DOHH2 (cell line): ENCODE results near the gene OR1N1.

Experiments used
- H3F3A ChIP-seq: fragments of 200-600 bp; sonication (generic), shearing (Covaris generic); 2 replicates; pipeline ENCODE4 v1.6.0; 2016; ENCODE audit warnings: antibody characterized with exemption, mild to moderate bottlenecking; ENCODE audit not compliant: control insufficient read depth, insufficient read depth
- H3K27ac ChIP-seq: fragments of 200-600 bp; sonication (generic); 2 replicates; pipeline ENCODE4 v1.5.1; 2014; ENCODE audit warnings: low read depth, mild to moderate bottlenecking, low read length, moderate library complexity
- H3K27me3 ChIP-seq: fragments of 200-600 bp; sonication (generic); 2 replicates; pipeline ENCODE4 v1.6.1; 2014; ENCODE audit warnings: mild to moderate bottlenecking, low read length, mixed read lengths; ENCODE audit not compliant: control insufficient read depth
- H3K36me3 ChIP-seq: fragments of 200-600 bp; sonication (generic); 2 replicates; pipeline ENCODE4 v1.6.1; 2014; ENCODE audit warnings: mild to moderate bottlenecking, low read length, moderate library complexity, mixed read lengths; ENCODE audit not compliant: control insufficient read depth
- H3K4me1 ChIP-seq: fragments of 200-600 bp; sonication (generic); 2 replicates; pipeline ENCODE4 v1.6.1; 2014; ENCODE audit warnings: mild to moderate bottlenecking, low read length, mixed read lengths; ENCODE audit not compliant: control insufficient read depth
- H3K4me2 ChIP-seq: fragments of 200-600 bp; sonication (generic); 2 replicates; pipeline ENCODE4 v1.6.0; 2014; ENCODE audit warnings: mild to moderate bottlenecking, low read length, moderate library complexity
- H3K4me3 ChIP-seq: fragments of 200-600 bp; sonication (generic); 2 replicates; pipeline ENCODE4 v1.5.1; 2014; ENCODE audit warnings: mild to moderate bottlenecking, low read length, mixed read lengths
- H3K79me2 ChIP-seq: fragments of 200-600 bp; sonication (generic); 2 replicates; pipeline ENCODE4 v1.6.1; 2014; ENCODE audit warnings: mild to moderate bottlenecking, low read length, mixed read lengths; ENCODE audit not compliant: control insufficient read depth
- H3K9me2 ChIP-seq: fragments of 200-600 bp; sonication (generic); replicated peaks from 2 replicates; pipeline ENCODE4 v1.6.1; 2014; ENCODE audit warnings: mild to moderate bottlenecking, low read length, mixed read lengths; ENCODE audit not compliant: control insufficient read depth
- H3K9me3 ChIP-seq: fragments of 200-600 bp; sonication (generic); 2 replicates; pipeline ENCODE4 v1.6.1; 2014; ENCODE audit warnings: antibody characterized with exemption, low read length, mixed read lengths; ENCODE audit not compliant: control insufficient read depth, insufficient read depth
- H4K20me1 ChIP-seq: fragments of 200-600 bp; sonication (generic); 2 replicates; pipeline ENCODE4 v1.6.0; 2014; ENCODE audit warnings: low read depth, mild to moderate bottlenecking, antibody characterized with exemption, low read length, moderate library complexity; ENCODE audit not compliant: control insufficient read depth, insufficient read depth
- EZH2phosphoT487 ChIP-seq: fragments of 200-600 bp; sonication (generic); IDR thresholded peaks from 2 replicates; pipeline ENCODE4 v1.6.1; 2017; ENCODE audit warnings: borderline replicate concordance, mild to moderate bottlenecking, antibody characterized with exemption, low read length, moderate library complexity, mixed read lengths
- TF ChIP-seq, protein P1 (sequence below): fragments of 200-600 bp; sonication (generic); IDR thresholded peaks from one replicate; pipeline ENCODE4 v1.5.1; 2014; ENCODE audit warnings: antibody characterized with exemption, mild to moderate bottlenecking, low read depth, low read length; ENCODE audit not compliant: poor library complexity, severe bottlenecking

Gene OR1N1

DNA sequence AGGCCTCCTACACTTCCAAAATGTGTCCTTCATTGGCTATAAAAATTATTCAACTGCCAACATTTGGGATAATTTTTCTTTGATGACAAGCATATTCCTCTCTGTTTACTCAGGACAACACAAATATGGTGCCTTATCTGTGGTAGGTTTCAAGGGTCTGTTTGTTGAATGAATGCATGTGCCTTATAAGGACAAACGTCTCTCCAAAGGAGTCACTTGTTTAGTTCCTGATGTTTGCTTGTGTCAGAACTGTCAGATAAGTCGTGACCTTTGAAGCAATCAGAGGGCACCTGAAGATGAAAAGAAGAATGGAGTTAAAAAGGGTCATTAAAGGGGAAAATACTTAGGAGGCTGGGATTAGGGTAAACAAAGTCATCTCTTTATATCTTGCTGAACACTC, 20.1 kb downstream of the OR1N1 start:
- TF ChIP-seq, protein P1, sequence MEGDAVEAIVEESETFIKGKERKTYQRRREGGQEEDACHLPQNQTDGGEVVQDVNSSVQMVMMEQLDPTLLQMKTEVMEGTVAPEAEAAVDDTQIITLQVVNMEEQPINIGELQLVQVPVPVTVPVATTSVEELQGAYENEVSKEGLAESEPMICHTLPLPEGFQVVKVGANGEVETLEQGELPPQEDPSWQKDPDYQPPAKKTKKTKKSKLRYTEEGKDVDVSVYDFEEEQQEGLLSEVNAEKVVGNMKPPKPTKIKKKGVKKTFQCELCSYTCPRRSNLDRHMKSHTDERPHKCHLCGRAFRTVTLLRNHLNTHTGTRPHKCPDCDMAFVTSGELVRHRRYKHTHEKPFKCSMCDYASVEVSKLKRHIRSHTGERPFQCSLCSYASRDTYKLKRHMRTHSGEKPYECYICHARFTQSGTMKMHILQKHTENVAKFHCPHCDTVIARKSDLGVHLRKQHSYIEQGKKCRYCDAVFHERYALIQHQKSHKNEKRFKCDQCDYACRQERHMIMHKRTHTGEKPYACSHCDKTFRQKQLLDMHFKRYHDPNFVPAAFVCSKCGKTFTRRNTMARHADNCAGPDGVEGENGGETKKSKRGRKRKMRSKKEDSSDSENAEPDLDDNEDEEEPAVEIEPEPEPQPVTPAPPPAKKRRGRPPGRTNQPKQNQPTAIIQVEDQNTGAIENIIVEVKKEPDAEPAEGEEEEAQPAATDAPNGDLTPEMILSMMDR: no peak
- TF ChIP-seq EZH2phosphoT487: no peak

DNA sequence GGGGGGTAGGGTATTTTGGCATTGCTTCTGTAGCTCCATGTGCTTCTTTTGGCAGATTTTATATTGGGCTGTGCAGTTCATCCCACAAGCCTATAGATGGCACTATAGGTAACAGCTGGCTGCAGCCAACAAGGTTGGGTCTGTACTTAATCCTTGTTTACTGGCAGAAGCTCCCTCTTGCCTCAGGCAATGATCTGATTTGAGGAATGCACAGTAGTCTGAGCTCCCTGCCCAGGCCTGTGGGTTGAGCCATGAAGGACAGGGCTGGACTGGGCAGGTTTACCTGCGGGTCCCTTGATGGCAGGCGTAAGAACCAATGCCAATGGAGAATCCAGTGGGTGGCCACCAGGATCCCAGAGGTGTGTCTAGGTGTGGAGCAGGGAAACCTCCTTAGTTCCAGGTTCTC, 28.2 kb downstream of the OR1N1 start:
- no peak overlapping the region for H3K4me3 ChIP-seq
- H4K20me1 ChIP-seq: no peaks in the 10 kb centered on the region
- no peaks in the 10 kb centered on the region for H3K79me2 ChIP-seq
- H3K9me3 ChIP-seq: no peaks in the 10 kb centered on the region; the same call in 1 of the 2 replicates
- peaks cover 8% of the 10 kb centered on the region; the same call in 1 of the 2 replicates for H3K27me3 ChIP-seq
- H3K9me2 ChIP-seq: no peaks in the 10 kb centered on the region
- no peaks in the 10 kb centered on the region for H3K36me3 ChIP-seq
- no peaks in the 10 kb centered on the region for H3K4me1 ChIP-seq
- no peaks in the 10 kb centered on the region for H3F3A ChIP-seq
- H3K4me2 ChIP-seq: no peak overlapping the region
- no peak overlapping the region for H3K27ac ChIP-seq
- TF ChIP-seq EZH2phosphoT487: no peak
- TF ChIP-seq, protein P1: peak; percentile 84

More for the DNA sequence above, 20.1 kb downstream of the OR1N1 start:
- Histone ChIP-seq H4K20me1 (no peaks in the 10 kb centered on the region), H3K4me2 (no peak overlapping the region), H3K36me3 (no peaks in the 10 kb centered on the region), H3K9me3 (no peaks in the 10 kb centered on the region), H3K4me3 (no peak overlapping the region), H3K4me1 (no peaks in the 10 kb centered on the region), H3F3A (no peaks in the 10 kb centered on the region), H3K9me2 (no peaks in the 10 kb centered on the region), H3K79me2 (no peaks in the 10 kb centered on the region), H3K27me3 (peaks cover 16% of the 10 kb centered on the region; the same call in 1 of the 2 replicates), H3K27ac (no peak overlapping the region)

DNA sequence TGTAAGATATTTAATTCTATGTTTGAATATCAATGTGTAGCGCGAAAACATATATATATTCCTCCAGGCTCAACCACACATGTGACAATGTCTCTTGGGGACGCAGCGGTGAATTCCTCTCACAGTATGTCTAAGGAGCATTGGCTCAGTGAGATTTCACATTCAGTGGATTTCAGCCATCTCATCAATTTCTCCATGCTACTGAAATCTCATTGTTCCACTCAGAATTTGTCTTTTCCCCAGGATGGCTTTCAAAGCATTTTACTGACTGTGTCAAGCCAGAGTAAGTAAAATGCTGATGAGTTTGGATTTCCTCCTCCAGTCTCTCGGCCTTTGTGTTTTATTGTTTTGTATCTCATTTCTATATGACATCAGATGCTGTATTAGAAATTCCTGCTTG, 48.0 kb downstream of the OR1N1 start:
- Histone ChIP-seq H3K9me3 (no peaks in the 10 kb centered on the region), H3K36me3 (no peaks in the 10 kb centered on the region), H3K27me3 (0 out of 2 replicates have a peak, but pooled peaks cover 3% of the 10 kb centered on the region), H3K4me3 (no peak overlapping the region), H3K9me2 (no peaks in the 10 kb centered on the region), H3F3A (no peaks in the 10 kb centered on the region), H3K27ac (no peak overlapping the region), H3K4me2 (no peak overlapping the region), H3K4me1 (no peaks in the 10 kb centered on the region), H3K79me2 (no peaks in the 10 kb centered on the region), H4K20me1 (no peaks in the 10 kb centered on the region)
- no peak for TF ChIP-seq EZH2phosphoT487
- TF ChIP-seq, protein P1: no peak

DNA sequence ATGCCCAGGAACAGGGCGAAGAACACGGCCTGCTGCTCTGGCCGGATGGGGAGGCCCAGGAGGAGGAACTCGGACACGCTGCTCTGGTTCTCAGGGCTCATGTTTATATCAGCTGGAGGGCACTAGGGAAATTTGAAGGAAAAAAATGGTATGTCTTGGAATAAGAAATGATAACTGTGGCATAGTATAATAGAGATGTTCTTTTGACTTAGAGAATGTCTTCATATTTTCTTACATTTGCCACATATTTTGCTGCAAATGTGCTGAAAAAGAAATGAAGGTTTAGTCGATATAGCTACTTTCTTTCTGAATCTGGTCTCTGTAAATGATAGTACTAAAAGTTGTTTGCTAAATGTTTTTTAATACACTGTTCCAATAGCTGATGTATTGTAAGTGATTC, 49.3 kb downstream of the OR1N1 start, which contains the start of gene OR1J1:
Gene OR1J1 (minus strand): TSS at position 101 of the 400 bp plus-strand sequence. CDS start 0 bp downstream, at position 101.
- Histone ChIP-seq H3K9me3 (no peaks in the 10 kb centered on the region), H3K4me1 (no peaks in the 10 kb centered on the region), H3K27ac (no peak within 1 kb of the TSS), H3K4me2 (no peak within 1 kb of the TSS), H3K79me2 (no peaks in the 10 kb centered on the region), H4K20me1 (no peaks in the 10 kb centered on the region), H3K36me3 (no peaks in the 10 kb centered on the region), H3K9me2 (no peaks in the 10 kb centered on the region), H3K27me3 (0 out of 2 replicates have a peak, but pooled peaks cover 3% of the 10 kb centered on the region), H3K4me3 (no peak within 1 kb of the TSS), H3F3A (no peaks in the 10 kb centered on the region)
- no peak for TF ChIP-seq EZH2phosphoT487
- TF ChIP-seq, protein P1: no peak
